ENCODE data around the gene CELF3.
A peak's percentile ranks its signal among the peaks of the same experiment; 100 is the strongest.
"Not testable (repeated sequence)": the region's sequence is repeated elsewhere in the genome, so short reads cannot be mapped to it uniquely, and the experiment has no call there.

CELF3 gene

DNA sequence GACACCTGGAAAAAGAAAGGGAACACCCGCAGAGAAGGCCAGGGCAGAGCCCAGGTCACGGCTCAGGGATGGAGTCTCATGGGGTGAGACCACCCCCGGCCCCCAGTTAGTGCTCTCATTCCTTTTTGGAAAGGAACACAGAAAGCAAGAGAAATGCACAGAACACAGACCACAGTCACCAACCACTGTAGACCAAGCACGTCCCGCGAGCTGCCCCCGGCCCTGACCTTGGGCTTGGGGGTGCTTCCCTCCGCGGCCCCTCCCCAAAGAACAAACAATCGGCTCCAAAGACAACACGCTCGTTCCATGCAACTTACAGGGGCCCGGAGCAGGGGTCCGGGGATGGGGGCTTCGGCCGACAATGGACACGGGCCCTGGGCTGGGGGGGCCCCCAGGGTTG lies 12.8 kb downstream of the CELF3 start:
- no peak for DNase-seq (ENCODE audit: low read depth)

DNA sequence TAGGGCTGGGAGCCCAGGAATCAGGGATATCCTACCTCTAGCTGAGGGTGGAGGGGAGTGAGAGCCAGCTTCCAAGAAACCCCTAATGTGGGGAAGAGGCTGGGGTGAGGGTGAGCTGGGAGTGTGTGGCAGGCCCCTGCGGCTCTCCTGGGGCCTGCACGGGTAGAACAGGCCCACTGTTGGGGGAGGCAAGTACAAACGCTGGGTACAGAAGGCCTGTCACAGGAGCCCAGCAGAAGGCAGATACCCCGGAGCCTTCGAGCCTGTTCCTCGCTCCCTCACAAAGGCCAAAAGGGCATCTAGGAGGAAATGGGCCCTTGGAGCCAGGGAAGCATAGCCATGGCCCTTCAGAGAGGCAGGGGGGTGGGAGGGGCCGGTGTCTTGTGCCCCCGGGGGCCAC lies 13.7 kb downstream of the CELF3 start:
- no peak for DNase-seq (ENCODE audit: low read depth)

DNA sequence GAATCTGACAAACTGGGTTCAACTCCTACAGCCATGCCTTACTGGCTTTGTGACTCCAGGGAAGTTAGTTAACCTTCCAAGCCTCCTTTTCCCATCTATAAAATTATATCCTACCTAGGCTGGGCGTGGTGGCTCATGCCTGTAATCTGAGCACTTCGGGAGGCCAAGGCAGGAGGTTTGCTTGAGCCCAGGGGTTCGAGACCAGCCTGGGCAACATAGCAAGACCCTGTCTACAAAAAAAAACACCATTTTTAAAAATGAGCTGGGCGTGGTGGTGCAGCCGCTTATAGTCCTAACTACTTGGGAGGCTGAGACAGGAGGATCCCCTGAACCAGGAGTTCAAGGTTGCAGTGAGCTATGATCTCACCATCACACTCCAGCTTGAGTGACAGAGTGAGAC lies 15.1 kb downstream of the CELF3 start:
- no peak for DNase-seq (ENCODE audit: low read depth)

DNA sequence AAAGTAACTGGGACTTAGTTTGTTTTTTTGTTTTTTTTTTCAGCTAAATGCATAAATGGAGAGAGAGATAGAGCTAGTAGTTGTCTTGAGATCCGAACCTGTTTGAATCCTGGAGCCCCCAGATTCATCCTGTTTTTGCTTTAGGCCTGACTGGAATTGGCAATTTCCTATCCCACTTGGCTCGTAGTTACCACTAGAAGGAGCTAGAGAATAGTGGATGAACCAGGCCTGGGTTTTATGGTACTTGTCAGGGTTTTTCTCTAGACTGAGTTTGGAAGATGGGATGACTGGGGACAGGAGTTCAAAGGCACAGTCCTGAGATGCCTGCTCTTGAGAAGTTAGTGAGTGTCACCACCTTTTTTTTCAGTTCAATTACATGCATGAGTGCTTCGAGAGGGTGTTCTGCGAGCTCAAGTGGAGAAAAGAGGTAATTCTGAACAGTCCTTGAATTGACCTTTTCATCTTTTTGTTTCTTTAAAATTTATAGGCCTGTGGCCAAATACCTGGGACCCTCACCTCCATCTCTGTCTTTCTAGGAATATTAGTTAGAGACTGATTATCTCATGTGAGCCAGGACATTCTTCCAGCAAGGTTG lies 23.4 kb downstream of the CELF3 start:
- no peak for DNase-seq (ENCODE audit: low read depth)

DNA sequence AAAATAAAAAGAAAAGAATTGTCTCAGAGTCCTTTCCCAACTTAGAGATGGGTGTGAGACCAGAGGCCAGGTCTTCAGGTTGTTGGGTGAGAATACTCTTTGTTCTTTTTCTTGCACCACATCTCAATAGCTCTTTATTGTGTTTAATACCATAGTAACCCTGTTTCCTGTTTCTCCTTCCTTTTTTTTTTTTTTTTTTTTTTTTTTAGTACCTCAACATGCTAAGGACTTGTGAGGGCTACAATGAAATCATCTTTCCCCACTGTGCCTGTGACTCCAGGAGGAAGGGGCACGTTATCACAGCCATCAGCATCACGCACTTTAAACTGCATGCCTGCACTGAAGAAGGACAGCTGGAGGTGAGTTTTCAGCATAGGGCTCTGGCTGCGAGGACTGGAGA lies 24.4 kb downstream of the CELF3 start:
- no peak for DNase-seq (ENCODE audit: low read depth)

DNA sequence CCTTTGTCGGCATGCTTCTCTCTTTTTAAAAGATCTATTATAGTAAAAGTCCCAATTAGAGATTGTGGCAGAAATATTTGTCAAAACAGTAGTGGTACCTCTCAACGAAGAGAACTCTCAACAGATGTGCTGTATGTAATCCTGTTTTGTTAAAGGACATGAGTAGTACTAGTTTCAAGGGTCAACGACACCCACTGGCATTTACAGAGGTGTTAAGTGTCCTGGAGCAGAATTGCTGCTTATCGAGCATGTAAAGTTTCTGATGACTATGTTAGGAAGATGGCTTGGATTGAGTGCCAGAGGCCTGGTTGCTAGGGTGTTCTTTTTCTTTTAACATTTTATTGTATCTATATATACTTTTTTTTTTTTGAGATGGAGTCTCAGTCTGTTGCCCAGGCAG lies 27.1 kb downstream of the CELF3 start:
- DNase-seq (ENCODE audit: low read depth): no peak

DNA sequence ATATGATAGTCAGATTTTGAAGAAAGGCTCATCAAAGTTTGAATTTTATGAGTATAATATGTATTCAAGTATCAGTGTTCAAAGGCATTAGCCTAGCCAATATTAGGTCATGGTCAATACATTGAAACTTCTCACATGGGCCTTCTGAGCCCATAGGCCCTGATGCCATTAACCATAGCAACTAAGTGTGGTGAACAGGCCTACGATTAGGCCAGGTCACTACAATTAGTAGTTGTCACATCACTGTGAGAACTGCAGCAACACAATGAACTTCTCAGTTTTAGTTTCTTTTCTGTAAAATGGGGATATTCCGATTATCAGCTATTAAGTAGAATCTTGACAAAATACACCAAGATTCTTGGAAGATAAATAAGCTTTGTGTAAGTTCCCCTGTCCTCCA lies 30.0 kb downstream of the CELF3 start:
- DNase-seq (ENCODE audit: low read depth): no peak

DNA sequence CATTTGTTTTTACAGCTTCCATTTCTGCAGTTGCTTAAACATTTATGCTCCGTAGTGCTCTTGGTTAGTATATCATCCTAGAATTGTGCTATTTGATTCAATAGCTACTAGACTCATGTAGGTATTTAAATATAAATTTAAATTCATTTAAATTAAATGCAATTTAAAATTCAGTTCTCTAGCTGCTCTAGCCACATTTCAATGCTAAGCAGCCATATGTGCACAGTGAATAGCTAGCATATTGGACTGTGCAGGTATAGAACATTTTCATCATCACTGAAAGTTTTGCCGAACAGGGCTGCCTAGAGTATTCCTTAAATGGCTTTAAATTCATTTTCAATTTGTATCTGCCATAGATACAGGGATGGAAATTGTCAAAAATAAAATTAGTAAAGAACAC lies 32.5 kb downstream of the CELF3 start:
- no peak for DNase-seq (ENCODE audit: low read depth)

DNA sequence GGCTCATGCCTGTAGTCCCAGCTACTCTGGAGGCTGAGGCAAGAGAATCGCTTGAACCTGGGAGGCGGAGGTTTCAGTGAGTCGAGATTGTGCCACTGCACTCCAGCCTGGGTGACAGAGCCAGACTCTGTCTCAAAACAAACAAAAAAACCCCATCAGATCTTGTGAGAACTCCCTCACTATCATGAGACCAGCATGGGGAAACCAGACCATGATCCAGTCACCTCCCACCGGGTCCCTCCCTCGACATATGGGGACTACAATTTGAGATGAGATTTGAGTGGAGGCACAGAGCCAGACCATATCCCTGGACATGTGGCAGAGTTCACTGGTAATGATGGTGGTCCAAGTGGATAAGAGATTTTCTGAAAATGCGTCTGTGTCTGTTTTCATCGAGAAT lies 33.7 kb downstream of the CELF3 start:
- DNase-seq (ENCODE audit: low read depth): not testable (repeated sequence)

DNA sequence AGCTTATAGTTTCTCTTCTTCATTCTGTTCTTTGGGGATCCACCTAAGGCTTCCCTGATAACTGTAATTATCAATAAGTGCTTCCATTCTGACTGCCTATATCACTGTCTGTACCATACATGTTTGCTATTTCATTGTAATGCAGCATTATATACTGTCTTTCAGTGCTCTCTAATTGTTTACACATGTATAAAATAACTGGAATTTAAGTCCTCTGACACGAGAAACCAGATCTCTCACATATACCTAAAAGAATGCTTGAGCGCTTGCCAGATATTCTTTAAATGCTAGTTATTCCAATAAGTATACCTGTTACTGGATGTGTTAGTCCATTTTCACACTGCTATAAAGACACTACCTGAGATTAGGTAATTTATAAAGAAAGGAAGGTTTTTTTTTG lies 34.7 kb downstream of the CELF3 start:
- DNase-seq (ENCODE audit: low read depth): no peak

DNA sequence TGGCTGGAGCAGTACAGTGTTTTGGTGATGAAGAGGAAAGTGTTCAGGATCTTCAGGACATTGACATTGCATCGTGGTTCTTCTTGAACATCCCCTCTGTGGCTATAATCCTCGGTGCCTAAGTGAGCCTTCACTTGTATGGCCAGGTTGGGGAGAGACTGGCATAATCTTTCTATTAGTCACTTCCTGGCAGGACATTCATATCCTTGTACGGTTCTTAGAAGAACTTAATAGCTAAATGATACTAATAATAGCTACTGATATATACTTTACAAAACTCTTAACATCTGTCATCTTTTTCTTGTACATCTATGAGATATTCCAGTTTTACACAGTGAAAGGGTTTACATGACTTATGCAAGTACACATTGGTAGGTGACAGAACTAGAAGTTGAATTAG lies 35.8 kb downstream of the CELF3 start:
- DNase-seq (ENCODE audit: low read depth): peak; percentile 74

DNA sequence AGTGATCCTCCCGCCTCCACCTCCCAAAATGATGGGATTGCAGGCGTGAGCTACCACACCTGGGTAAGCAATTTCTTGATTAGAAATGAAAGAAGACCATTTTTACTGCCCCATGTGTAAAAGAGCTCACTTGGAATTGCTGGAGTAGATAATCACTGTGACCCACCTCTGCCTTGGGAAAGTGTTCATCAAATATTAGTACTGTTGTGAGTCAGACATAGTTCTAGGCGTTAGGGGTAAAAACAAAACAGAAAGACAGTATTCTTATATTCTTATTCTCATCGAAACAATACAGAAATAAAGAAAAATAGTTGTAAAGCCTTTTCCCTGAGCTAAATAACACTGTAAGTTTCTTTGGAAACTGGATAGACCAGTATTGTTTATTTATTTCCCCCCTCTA lies 36.2 kb downstream of the CELF3 start:
- DNase-seq (ENCODE audit: low read depth): no peak

DNA sequence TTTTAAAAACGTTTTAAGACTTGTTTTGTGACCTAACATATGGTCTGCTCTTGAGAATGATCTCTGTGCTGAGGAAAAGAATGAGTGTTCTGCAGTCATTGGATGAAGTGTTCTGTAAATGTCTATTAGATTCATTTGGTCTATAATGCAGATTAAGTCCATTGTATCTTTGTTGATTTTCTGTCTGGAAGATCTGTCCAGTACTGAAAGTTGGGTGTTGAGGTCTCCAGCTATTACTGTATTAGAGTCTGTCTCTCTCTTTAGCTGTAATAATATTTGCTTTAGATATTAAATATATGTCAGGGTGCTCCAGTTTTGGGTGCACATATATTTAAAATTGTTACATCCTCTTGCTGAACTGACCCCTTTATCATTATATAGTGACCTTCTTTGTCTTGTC lies 43.2 kb downstream of the CELF3 start:
- DNase-seq (ENCODE audit: low read depth): no peak

DNA sequence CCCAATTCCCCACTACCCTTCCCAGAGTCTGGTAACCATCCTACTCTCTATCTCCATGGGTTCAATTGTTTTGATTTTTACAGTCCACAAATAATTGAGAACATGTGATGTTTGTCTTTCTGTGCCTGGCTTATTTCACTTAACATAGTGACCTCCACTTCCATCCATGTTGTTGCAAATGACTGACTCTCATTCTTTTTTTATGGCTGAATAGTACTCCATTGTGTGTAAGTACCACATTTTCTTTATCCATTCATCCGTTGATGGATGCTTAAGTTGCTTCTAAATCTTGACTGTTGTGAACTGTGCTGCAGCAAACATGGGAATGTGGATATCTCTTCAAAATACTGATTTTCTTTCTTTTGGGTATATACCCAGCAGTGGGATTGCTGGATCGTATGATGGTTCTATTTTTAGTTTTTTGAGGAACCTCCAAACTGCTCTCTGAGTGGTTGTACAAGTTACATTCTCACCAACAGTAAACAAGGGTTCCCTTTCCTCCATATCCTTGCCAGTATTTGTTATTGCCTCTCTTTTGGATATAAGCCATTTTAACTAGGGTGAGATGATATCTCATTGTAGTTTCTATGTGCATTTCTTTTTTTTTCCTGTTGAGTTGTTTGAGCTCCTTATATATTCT lies 46.4 kb downstream of the CELF3 start:
- DNase-seq (ENCODE audit: low read depth): not testable (repeated sequence)

DNA sequence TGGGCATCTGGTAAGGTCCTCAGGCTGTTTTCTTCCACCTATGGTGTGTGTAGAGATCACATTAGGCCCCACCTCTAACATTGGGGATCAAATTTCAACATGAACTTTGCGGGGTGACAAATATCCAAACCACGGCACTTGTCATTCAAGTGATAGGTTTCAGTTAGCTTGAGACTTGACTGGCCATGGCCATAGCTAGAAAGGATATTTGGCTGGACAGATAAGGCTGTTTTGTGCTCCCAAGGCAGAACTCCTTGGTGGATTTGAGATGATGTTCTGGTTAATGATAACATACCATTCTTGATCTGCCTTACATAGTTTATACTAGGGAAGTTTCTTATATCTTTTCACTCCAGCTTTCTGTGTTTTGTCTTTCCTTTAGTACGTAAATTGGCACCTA lies 48.5 kb downstream of the CELF3 start:
- no peak for DNase-seq (ENCODE audit: low read depth)

DNA sequence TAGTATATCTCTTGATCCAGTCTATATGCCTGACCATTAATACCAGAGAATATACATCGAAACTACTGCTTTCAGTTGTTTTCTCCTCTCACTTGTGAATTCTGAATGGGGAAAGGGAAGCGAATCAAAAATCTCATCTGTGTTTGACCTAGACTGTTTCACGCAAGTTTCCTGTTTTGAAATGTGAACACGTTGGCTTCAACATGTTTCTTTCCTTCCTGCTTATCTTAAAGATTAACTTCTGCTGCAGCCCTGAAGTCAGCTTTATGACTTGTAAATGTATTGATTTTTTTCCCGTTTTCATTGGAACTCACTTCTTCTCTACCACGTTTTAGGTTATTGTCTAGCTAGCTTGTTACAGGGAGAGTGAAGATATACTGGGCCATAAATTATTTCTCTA lies 54.9 kb downstream of the CELF3 start:
- no peak for DNase-seq (ENCODE audit: low read depth)

DNA sequence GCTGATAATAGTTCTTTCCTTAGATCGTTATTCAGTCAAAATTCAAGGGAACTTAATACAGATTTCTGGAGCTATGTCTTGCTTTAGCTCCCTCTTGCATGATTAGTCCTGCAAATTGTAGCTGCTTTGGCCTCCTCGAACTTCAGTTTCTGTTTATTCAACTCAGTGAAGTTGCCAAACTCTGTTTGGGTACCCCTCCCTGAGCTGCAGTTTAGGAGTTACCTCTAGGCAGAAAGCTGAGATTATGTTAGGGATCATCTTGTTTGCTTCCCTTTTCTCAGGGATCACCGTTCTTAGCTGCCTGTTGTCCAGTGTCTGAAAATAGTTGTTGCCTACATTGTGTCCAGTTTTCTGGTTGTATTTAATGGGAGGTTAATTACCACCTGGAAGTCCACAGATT lies 61.2 kb downstream of the CELF3 start:
- no peak for DNase-seq (ENCODE audit: low read depth)

DNA sequence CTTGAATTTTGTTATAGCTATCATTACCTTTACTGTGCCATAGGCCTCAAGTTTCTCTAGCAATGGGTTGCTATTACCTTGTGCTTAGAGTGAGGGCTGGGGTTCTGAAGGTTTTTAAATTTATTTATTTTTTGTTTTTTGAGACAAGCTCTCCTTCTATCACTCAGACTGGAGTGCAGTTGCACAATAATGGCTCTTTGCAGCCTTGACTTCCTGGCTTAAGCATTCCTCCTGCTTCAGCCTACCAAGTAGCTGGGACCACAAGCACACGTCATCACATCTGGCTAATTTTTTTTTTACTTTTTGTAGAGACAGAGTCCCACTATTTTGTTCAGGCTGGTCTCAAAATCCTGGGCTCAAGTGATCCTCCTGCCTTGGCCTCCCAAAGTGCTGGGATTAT lies 63.2 kb downstream of the CELF3 start:
- DNase-seq (ENCODE audit: low read depth): peak; percentile 8
